HG03575 (cell line): Measurements from ENCODE around the gene TRIM27.
"Not testable (repeated sequence)": the region's sequence is repeated elsewhere in the genome, so short reads cannot be mapped to it uniquely, and the experiment has no call there.

ENCODE experiments used
- ATAC-seq: cut with Tn5 transposase; IDR thresholded peaks from one replicate; pipeline ENCODE4 v1.9.1; 2021; ENCODE audit not compliant: unreplicated experiment, insufficient number of reproducible peaks, low FRiP score; ENCODE audit errors: extremely low read depth

Gene TRIM27

GRCh38 chr6:28871335-28872156 is 52.2 kb downstream of the TRIM27 start:
- ATAC-seq, result no peak

GRCh38 chr6:28868873-28869272 is 54.9 kb downstream of the TRIM27 start:
- ATAC-seq, result no peak

- no peak for ATAC-seq
Observed at GRCh38 chr6:28867086-28867409, 56.7 kb downstream of the TRIM27 start.

- not testable (repeated sequence) for ATAC-seq
Observed at GRCh38 chr6:28866205-28867085, 57.3 kb downstream of the TRIM27 start.

GRCh38 chr6:28865401-28866204 is 58.2 kb downstream of the TRIM27 start:
- ATAC-seq, result no peak

- no peak for ATAC-seq
Observed at GRCh38 chr6:28864326-28864923, 59.4 kb downstream of the TRIM27 start.

- ATAC-seq, result no peak
Observed at GRCh38 chr6:28863604-28864325, 60.0 kb downstream of the TRIM27 start.

GRCh38 chr6:28862077-28862476 is 61.7 kb downstream of the TRIM27 start:
- no peak for ATAC-seq

- no peak for ATAC-seq
Observed at GRCh38 chr6:28861339-28861738, 62.4 kb downstream of the TRIM27 start.

- no peak for ATAC-seq
Observed at GRCh38 chr6:28860581-28860980, 63.2 kb downstream of the TRIM27 start.

GRCh38 chr6:28858963-28859362 is 64.8 kb downstream of the TRIM27 start:
- no peak for ATAC-seq

- no peak for ATAC-seq
Observed at GRCh38 chr6:28856620-28857005, 67.2 kb downstream of the TRIM27 start.

- not testable (repeated sequence) for ATAC-seq
Observed at GRCh38 chr6:28854405-28854804, 69.4 kb downstream of the TRIM27 start.
